Liver (tissue), 3 donors: ENCODE measurements around the gene GGACT.

ENCODE experiments used
- CTCF ChIP-seq: fragments of 150-350 bp; IDR thresholded peaks from 2 replicates; pipeline ENCODE4 v1.5.1; 2017; ENCODE audit warnings: improper control_type of control experiment, low read depth, low read length; ENCODE audit not compliant: missing input control
- EGR1 ChIP-seq, 2 donors: IDR thresholded peaks; 2 replicates each; pipeline ENCODE4 v1.6.1; 2016 to 2018; ENCODE audit warnings: antibody characterized with exemption in 2 of 2, low read depth in 2 of 2
- FOXA1 ChIP-seq: IDR thresholded peaks from 2 replicates; pipeline ENCODE4 v1.6.1; 2016; ENCODE audit warnings: antibody characterized with exemption
- GABPA ChIP-seq, 2 donors: IDR thresholded peaks in 1 of 2; conservative IDR thresholded peaks in 1 of 2; 2 replicates each; pipeline ENCODE4 v1.6.1; 2016; ENCODE audit warnings: antibody characterized with exemption in 2 of 2, mild to moderate bottlenecking in 1 of 2, moderate library complexity in 1 of 2
- RXRA ChIP-seq, 2 donors: IDR thresholded peaks; 2 replicates each; pipeline ENCODE4 v1.6.1; 2017 to 2018; ENCODE audit warnings: antibody characterized with exemption in 2 of 2, mild to moderate bottlenecking in 1 of 2
- SP1 ChIP-seq: IDR thresholded peaks from 2 replicates; pipeline ENCODE4 v1.6.1; 2018; ENCODE audit warnings: antibody characterized with exemption, mild to moderate bottlenecking
- TAF1 ChIP-seq: conservative IDR thresholded peaks from 2 replicates; pipeline ENCODE4 v1.6.1; 2016; ENCODE audit warnings: antibody characterized with exemption, mild to moderate bottlenecking
- YY1 ChIP-seq: IDR thresholded peaks from 2 replicates; pipeline ENCODE4 v1.6.1; 2016; ENCODE audit warnings: antibody characterized with exemption, mild to moderate bottlenecking
- ZBTB33 ChIP-seq: IDR thresholded peaks from 2 replicates; pipeline ENCODE4 v1.6.1; 2016; ENCODE audit warnings: antibody characterized with exemption
- donor health status: healthy.
- donor health status: healthy.

GRCh38 chr13:100581030-100581429 lies 7.6 kb downstream of the GGACT start:
- TF ChIP-seq CTCF (no peak), FOXA1 (no peak), SP1 (no peak), ZBTB33 (no peak), YY1 (no peak), GABPA (IDR thresholded peaks at IDR 0.05 in 1 of 2, conservative IDR thresholded peaks at IDR 0.05 in 1 of 2) (no peak), TAF1 (no peak), EGR1 (IDR thresholded peaks at IDR 0.05; ENCODE audit: low read depth in 2 of 2) (no peak), RXRA (IDR thresholded peaks at IDR 0.05) (no peak)
